IMR-90 (cell line): ENCODE data around the gene FOSB. TPM values are rescaled to one million over a fixed set of nuclear protein-coding genes. Genes with fewer than 3 reads are reported as not detected.

Experiments used
- ATAC-seq: fragments of 200-7000 bp; cut with Tn5 transposase; 2 replicates; pipeline ENCODE4 v1.9.1; 2020; ENCODE audit warnings: low read depth, mild to moderate bottlenecking, moderate library complexity
- BruUV-seq: library from RNA; stranded (reverse); fragments of 400-500 nt; replicated peaks from 2 replicates; lab custom pipeline; 2021; lab: Mats Ljungman, UMichigan
- CTCF ChIA-PET: fragments of 300-600 bp; formaldehyde crosslinking; extraction: SDS; loops from one replicate; lab custom pipeline; 2021; ENCODE audit warnings: antibody characterized with exemption; lab: Yijun Ruan, JAX
- POLR2A ChIA-PET: fragments of 300-600 bp; sonication (Branson Sonifier 250); formaldehyde crosslinking; loops from one replicate; lab custom pipeline; 2022; ENCODE audit warnings: antibody characterized with exemption; ENCODE audit not compliant: unreplicated experiment; lab: Charles Lee
- DNase-seq: peaks from one replicate; pipeline ENCODE4 v3.0.0; 2013
- H2AFZ ChIP-seq: replicated peaks from 2 replicates; pipeline ENCODE3; 2013; ENCODE audit warnings: low read length, mild to moderate bottlenecking; ENCODE audit not compliant: poor library complexity
- H2AK5ac ChIP-seq: 2 replicates; pipeline ENCODE4 v1.6.1; 2013; ENCODE audit warnings: low read depth, low read length, inconsistent platforms
- H2AK9ac ChIP-seq: replicated peaks from 2 replicates; pipeline ENCODE3; 2013; ENCODE audit warnings: mild to moderate bottlenecking, low read depth, low read length, moderate library complexity; ENCODE audit not compliant: poor library complexity
- H2BK120ac ChIP-seq: 2 replicates; pipeline ENCODE4 v1.6.1; 2013; ENCODE audit warnings: low read depth, low read length, inconsistent platforms
- H2BK15ac ChIP-seq: 3 replicates; pipeline ENCODE4 v1.6.1; 2013; ENCODE audit warnings: low read depth, low read length, inconsistent platforms
- H2BK20ac ChIP-seq: 2 replicates; pipeline ENCODE4 v1.6.1; 2013; ENCODE audit warnings: low read depth, mild to moderate bottlenecking, inconsistent platforms, low read length, moderate library complexity
- H2BK5ac ChIP-seq: 2 replicates; pipeline ENCODE4 v1.6.1; 2013; ENCODE audit warnings: mild to moderate bottlenecking, low read depth, low read length, inconsistent platforms; ENCODE audit not compliant: poor library complexity, severe bottlenecking
- H3K14ac ChIP-seq: replicated peaks from 2 replicates; pipeline ENCODE4 v1.6.1; 2013; ENCODE audit warnings: low read depth, low read length, inconsistent platforms
- H3K18ac ChIP-seq: 2 replicates; pipeline ENCODE4 v1.6.1; 2013; ENCODE audit warnings: low read depth, low read length, control low read depth
- H3K23ac ChIP-seq: 2 replicates; pipeline ENCODE4 v1.6.1; 2013; ENCODE audit warnings: low read depth, low read length, inconsistent platforms
- H3K27ac ChIP-seq: 2 replicates; pipeline ENCODE4 v1.5.1; 2013; ENCODE audit warnings: mild to moderate bottlenecking, control low read depth, low read length; ENCODE audit not compliant: insufficient read depth
- H3K27me3 ChIP-seq: 2 replicates; pipeline ENCODE4 v1.6.1; 2013; ENCODE audit warnings: low read length; ENCODE audit not compliant: control insufficient read depth, insufficient read depth
- H3K36me3 ChIP-seq: 2 replicates; pipeline ENCODE4 v1.6.1; 2013; ENCODE audit warnings: low read length, mixed read lengths; ENCODE audit not compliant: control insufficient read depth, insufficient read depth
- H3K4ac ChIP-seq: 2 replicates; pipeline ENCODE4 v1.6.1; 2013; ENCODE audit warnings: low read depth, low read length, inconsistent platforms
- H3K4me1 ChIP-seq: 2 replicates; pipeline ENCODE4 v1.6.1; 2013; ENCODE audit warnings: low read length, mixed read lengths; ENCODE audit not compliant: control insufficient read depth, insufficient read depth
- H3K4me2 ChIP-seq: 2 replicates; pipeline ENCODE4 v1.6.1; 2013; ENCODE audit warnings: low read depth, mild to moderate bottlenecking, control low read depth, low read length, moderate library complexity
- H3K4me3 ChIP-seq: 2 replicates; pipeline ENCODE4 v1.5.1; 2013; ENCODE audit warnings: low read depth, mild to moderate bottlenecking, control low read depth, low read length, moderate library complexity; ENCODE audit not compliant: insufficient read depth
- H3K56ac ChIP-seq: 2 replicates; pipeline ENCODE4 v1.6.1; 2013; ENCODE audit warnings: low read length, inconsistent platforms; ENCODE audit not compliant: insufficient read depth; ENCODE audit errors: extremely low read depth
- H3K79me1 ChIP-seq, 2 experiments: 2 replicates each; pipeline ENCODE4 v1.6.1; 2013; ENCODE audit warnings: low read length in 2 of 2, inconsistent platforms in 1 of 2, low read depth in 1 of 2
- H3K9ac ChIP-seq: 2 replicates; pipeline ENCODE4 v1.6.1; 2013; ENCODE audit warnings: low read depth, low read length, control low read depth
- H3K9me1 ChIP-seq: 2 replicates; pipeline ENCODE4 v1.6.1; 2013; ENCODE audit warnings: low read length, inconsistent platforms; ENCODE audit not compliant: insufficient read depth
- H3K9me3 ChIP-seq: 2 replicates; pipeline ENCODE4 v1.6.1; 2013; ENCODE audit warnings: low read length; ENCODE audit not compliant: control insufficient read depth, insufficient read depth
- H4K20me1 ChIP-seq: 2 replicates; pipeline ENCODE4 v1.6.1; 2013; ENCODE audit warnings: low read length, inconsistent platforms; ENCODE audit not compliant: insufficient read depth
- H4K5ac ChIP-seq: 2 replicates; pipeline ENCODE4 v1.6.1; 2013; ENCODE audit warnings: mild to moderate bottlenecking, low read depth, low read length, control low read depth
- H4K8ac ChIP-seq, 2 experiments: 2 replicates each; pipeline ENCODE4 v1.6.1; 2013; ENCODE audit warnings: low read depth in 2 of 2, low read length in 2 of 2, control low read depth in 1 of 2, inconsistent platforms in 1 of 2
- H4K91ac ChIP-seq: 2 replicates; pipeline ENCODE4 v1.6.1; 2013; ENCODE audit warnings: low read depth, low read length, inconsistent platforms; ENCODE audit not compliant: insufficient read depth
- CEBPB ChIP-seq: IDR thresholded peaks from 2 replicates; pipeline ENCODE4 v1.6.1; 2012; ENCODE audit warnings: low read depth, low read length, improper control_type of control experiment
- CHD1 ChIP-seq: IDR thresholded peaks from 2 replicates; pipeline ENCODE4 v1.6.1; 2012; ENCODE audit warnings: low read depth, low read length, improper control_type of control experiment
- FOS ChIP-seq: fragments of 150-350 bp; IDR thresholded peaks from 2 replicates; pipeline ENCODE4 v1.6.1; 2016; ENCODE audit warnings: low read depth, low read length
- MAFK ChIP-seq: IDR thresholded peaks from 2 replicates; pipeline ENCODE4 v1.6.1; 2012; ENCODE audit warnings: low read depth, low read length, improper control_type of control experiment
- NFE2L2 ChIP-seq: fragments of 150-350 bp; IDR thresholded peaks from 2 replicates; pipeline ENCODE4 v1.6.1; 2016; ENCODE audit warnings: low read depth, mild to moderate bottlenecking, low read length
- POLR2A ChIP-seq: IDR thresholded peaks from 2 replicates; pipeline ENCODE4 v1.6.1; 2012; ENCODE audit warnings: mild to moderate bottlenecking, low read depth, low read length
- RAD21 ChIP-seq: IDR thresholded peaks from 2 replicates; pipeline ENCODE4 v1.6.1; 2012; ENCODE audit warnings: low read length, improper control_type of control experiment
- RFX5 ChIP-seq: IDR thresholded peaks from 2 replicates; pipeline ENCODE4 v1.8.0; 2012; ENCODE audit warnings: low read depth, mild to moderate bottlenecking, low read length, moderate library complexity
- SMC3 ChIP-seq: fragments of 150-350 bp; IDR thresholded peaks from 2 replicates; pipeline ENCODE4 v1.6.1; 2016; ENCODE audit warnings: low read depth, mild to moderate bottlenecking, antibody characterized with exemption, low read length, moderate library complexity
- WGBS, 2 experiments: methylation state at CpG; one replicate each; pipeline versions ENCODE4 v1.1.5 to v1.1.7; 2013; ENCODE audit warnings: missing lambda C conversion rate in 2 of 2; ENCODE audit not compliant: insufficient read length in 1 of 2; ENCODE audit errors: extremely low coverage in 2 of 2; 5-methylcytosine and 5-hydroxymethylcytosine counted together
- dilution Hi-C: fragments of 300-500 bp; cut with HindIII; formaldehyde crosslinking; loops from one replicate; pipeline ENCODE4 v1.14.3; 2018; ENCODE audit warnings: low sequenced_read_pairs; ENCODE audit not compliant: unreplicated experiment
- in situ Hi-C: fragments of 300-500 bp; cut with MboI; formaldehyde crosslinking; loops from 3 replicates; pipeline ENCODE4 v1.14.3; 2019; ENCODE audit warnings: low sequenced_read_pairs, inconsistent platforms, mixed read lengths
- intact Hi-C: fragments of 100-400 bp; cut with micrococcal nuclease; formaldehyde crosslinking; loops from 2 replicates; pipeline ENCODE4 v1.10.0; 2022
- polyA plus RNA-seq, 3 experiments: library from polyadenylated mRNA; depleted of rRNA; stranded (reverse); fragments of >200 nt; gene quantifications; 2 replicates each; pipeline ENCODE4 v1.2.3, GENCODE V29; 2012; ENCODE audit warnings: low replicate concordance in 1 of 3
- total RNA-seq: library from RNA; depleted of rRNA; stranded (reverse); fragments of >200 nt; gene quantifications from 2 replicates; pipeline ENCODE4 v1.2.3, GENCODE V29; 2012
- TF ChIP-seq, protein P1 (sequence below): fragments of 150-350 bp; IDR thresholded peaks from 2 replicates; pipeline ENCODE4 v1.6.1; 2017; ENCODE audit warnings: mild to moderate bottlenecking, antibody characterized with exemption, low read length, low read depth
- TF ChIP-seq, protein P2 (sequence below): fragments of 150-350 bp; IDR thresholded peaks from 2 replicates; pipeline ENCODE4 v1.6.1; 2016; ENCODE audit warnings: low read depth, mild to moderate bottlenecking, low read length, moderate library complexity, borderline replicate concordance

The FOSB gene
- total and polyA plus RNA-seq, 2 of the 4 experiments (the other 2 are of a cell fraction): 11.1 to 15.6 TPM

DNA sequence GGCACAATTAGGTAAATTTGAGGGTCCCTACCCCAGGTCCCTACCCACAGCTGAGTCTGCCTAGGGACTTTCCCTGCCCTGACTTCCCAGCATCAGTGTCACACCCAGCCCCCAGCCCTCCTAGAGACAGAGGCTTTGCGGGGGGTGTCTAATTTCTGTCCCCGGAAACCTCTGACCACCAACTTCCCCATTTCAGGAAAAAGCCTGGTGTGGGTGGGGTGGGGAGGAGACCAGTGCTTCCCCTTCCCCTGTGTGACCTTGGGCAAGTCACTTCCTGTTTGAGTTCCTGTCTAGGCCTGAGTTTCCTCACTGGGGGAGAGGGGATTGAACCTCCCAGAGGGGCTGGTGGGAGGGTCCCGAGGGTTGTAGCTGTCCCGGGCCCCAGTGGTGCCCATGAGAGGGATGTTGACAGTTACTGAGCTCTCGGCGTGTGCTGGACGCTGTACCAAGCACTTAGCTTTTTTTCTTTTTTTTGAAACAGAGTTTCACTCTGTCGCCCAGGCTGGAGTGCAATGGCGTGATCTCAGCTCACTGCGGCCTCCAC, 47.4 kb downstream of the FOSB start:
- H4K5ac ChIP-seq: no peak overlapping the region
- no peak overlapping the region for H4K8ac ChIP-seq
- ChIA-PET POLR2A (no interaction called here), CTCF (no interaction called here)
- no peak overlapping the region for H2AFZ ChIP-seq
- no peak overlapping the region for H4K91ac ChIP-seq
- no peak overlapping the region for H3K4me3 ChIP-seq
- no peak overlapping the region for H2BK15ac ChIP-seq
- H3K4me2 ChIP-seq: no peak overlapping the region
- TF ChIP-seq FOS (no peak), RAD21 (no peak), CEBPB (no peak), SMC3 (no peak), POLR2A (no peak), NFE2L2 (no peak), CHD1 (no peak), RFX5 (no peak), MAFK (no peak)
- TF ChIP-seq, protein P1, sequence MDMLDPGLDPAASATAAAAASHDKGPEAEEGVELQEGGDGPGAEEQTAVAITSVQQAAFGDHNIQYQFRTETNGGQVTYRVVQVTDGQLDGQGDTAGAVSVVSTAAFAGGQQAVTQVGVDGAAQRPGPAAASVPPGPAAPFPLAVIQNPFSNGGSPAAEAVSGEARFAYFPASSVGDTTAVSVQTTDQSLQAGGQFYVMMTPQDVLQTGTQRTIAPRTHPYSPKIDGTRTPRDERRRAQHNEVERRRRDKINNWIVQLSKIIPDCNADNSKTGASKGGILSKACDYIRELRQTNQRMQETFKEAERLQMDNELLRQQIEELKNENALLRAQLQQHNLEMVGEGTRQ: no peak
- TF ChIP-seq, protein P2, sequence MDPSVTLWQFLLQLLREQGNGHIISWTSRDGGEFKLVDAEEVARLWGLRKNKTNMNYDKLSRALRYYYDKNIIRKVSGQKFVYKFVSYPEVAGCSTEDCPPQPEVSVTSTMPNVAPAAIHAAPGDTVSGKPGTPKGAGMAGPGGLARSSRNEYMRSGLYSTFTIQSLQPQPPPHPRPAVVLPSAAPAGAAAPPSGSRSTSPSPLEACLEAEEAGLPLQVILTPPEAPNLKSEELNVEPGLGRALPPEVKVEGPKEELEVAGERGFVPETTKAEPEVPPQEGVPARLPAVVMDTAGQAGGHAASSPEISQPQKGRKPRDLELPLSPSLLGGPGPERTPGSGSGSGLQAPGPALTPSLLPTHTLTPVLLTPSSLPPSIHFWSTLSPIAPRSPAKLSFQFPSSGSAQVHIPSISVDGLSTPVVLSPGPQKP: no peak
- H3K36me3 ChIP-seq: peaks cover 36% of the 10 kb centered on the region
- H2BK5ac ChIP-seq: no peak overlapping the region
- no peaks in the 10 kb centered on the region for H3K27me3 ChIP-seq
- no peak overlapping the region for H3K56ac ChIP-seq
- intact Hi-C loops: no loop called here
- ATAC-seq (no peak), DNase-seq (no peak)
- in situ Hi-C loops: no loop called here
- H3K14ac ChIP-seq: no peak overlapping the region
- H4K20me1 ChIP-seq: peaks cover 90% of the 10 kb centered on the region
- H2AK5ac ChIP-seq: no peak overlapping the region
- no peak overlapping the region; the same call in 1 of the 2 replicates for H3K27ac ChIP-seq
- no peak overlapping the region for H3K23ac ChIP-seq
- no peaks in the 10 kb centered on the region for H3K9me3 ChIP-seq
- 100% methylated on average over 3 of the region's 10 CpGs; no CpG with 5 or more reads in 1 of the 2 experiments for WGBS, 2 experiments
- no TSS peak for BruUV-seq
- H3K79me1 ChIP-seq: peaks cover 8 to 71% of the 10 kb centered on the region in 2 experiments
- dilution Hi-C loops: no loop called here
- no peak overlapping the region for H3K9ac ChIP-seq
- peaks cover 6% of the 10 kb centered on the region; the same call in 1 of the 2 replicates for H3K9me1 ChIP-seq
- H3K4ac ChIP-seq: no peak overlapping the region
- H2BK20ac ChIP-seq: no peak overlapping the region
- no peak overlapping the region for H3K18ac ChIP-seq
- no peak overlapping the region for H2AK9ac ChIP-seq
- 0 out of 2 replicates have a peak, but pooled peaks cover 5% of the 10 kb centered on the region for H3K4me1 ChIP-seq
- H2BK120ac ChIP-seq: no peak overlapping the region
